OCI-M2 (cell line): Measurements from ENCODE around the gene FKBP15.

Experiments used
- DNase-seq: peaks from one replicate; lab custom pipeline; 2025; ENCODE audit not compliant: unreplicated experiment; lab: John Stamatoyannopoulos, UW

The FKBP15 gene

GRCh38 chr9:113185271-113185670 lies 35.8 kb downstream of the FKBP15 start:
- DNase-seq = no peak

- no peak for DNase-seq
Measured at GRCh38 chr9:113184539-113184938, 36.5 kb downstream of the FKBP15 start.

GRCh38 chr9:113183956-113184488 lies 37.1 kb downstream of the FKBP15 start:
- no peak for DNase-seq

GRCh38 chr9:113181165-113181564 lies 39.9 kb downstream of the FKBP15 start:
- DNase-seq = no peak

- DNase-seq = no peak
Measured at GRCh38 chr9:113179839-113180238, 41.2 kb downstream of the FKBP15 start.

GRCh38 chr9:113178087-113178486 lies 43.0 kb downstream of the FKBP15 start:
- no peak for DNase-seq

- no peak for DNase-seq
Measured at GRCh38 chr9:113177251-113177650, 43.8 kb downstream of the FKBP15 start.

DNA sequence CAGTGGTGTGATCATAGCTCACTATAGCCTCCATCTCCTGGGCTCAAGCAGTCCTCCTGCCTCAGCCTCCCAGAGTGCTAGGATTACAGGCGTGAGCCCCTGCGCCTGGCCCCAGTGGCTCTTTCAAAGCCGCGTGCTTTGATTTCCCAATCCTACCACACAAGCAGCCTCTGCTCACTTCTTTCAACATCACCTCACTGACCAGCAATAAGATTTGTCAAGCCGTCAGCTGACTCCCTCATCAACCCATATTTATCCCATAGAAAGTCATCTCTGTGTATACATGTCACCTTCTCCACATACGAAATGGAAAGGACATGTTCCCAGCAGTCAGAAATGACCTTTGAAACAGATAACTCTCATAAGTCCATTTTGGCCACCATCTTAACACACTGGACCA lies 44.3 kb downstream of the FKBP15 start:
- no peak for DNase-seq

DNA sequence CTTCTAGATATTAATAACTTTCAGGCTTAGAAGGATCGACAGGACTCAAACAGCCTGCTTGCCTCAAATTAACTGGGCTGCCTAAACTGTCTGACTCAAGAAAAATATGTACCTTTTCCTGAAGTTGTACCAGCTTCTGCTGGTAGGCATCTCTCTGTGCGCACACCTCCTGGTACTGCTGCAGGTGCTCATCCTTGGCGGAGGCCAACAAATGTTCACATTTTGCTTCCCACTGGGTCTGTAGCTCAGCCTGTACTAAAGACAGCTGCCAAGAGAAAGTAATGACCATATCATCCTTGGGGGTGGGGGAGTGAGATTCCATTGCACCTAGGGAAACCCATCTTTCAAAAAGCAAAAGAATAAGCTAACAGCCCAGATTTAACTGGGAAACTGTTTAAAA lies 47.7 kb downstream of the FKBP15 start:
- DNase-seq = no peak

DNA sequence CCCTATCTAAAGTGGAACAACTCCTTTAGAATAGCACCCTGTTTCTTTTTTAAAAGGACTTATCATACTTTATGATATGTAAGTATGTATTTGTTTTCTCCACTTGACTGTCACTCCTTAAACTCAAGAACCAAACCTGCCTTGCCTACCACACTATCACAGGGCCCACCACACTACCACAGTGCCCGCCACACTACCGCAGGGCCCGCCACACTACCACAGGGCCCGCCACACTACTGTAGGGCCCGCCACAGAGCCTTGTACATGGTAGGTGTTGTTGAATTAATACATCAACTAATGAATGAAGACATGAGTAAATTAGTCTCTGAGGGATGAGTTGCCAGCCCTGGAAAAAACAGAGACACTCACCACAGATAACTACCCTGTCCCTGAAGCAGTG lies 52.3 kb downstream of the FKBP15 start:
- no peak for DNase-seq

DNA sequence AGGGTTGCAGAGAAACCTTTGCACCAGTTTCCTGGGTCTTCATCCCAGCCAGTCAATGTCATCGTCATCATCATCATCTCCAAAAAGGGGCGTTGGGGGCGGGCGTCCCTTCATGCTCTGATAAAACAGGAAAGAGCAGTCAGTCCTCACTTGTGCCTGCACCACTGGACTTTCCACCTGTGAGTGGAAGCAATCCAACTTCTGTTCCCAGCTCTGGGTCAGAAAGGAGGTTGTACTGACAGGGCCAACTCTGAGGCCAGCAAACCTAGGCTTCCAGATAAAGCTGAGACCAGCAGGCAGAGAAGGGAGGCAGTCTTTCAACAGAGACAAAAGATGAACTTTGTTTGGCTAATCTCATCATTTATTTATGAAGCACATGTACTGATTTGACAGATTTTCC lies 55.0 kb downstream of the FKBP15 start:
- DNase-seq = no peak

DNA sequence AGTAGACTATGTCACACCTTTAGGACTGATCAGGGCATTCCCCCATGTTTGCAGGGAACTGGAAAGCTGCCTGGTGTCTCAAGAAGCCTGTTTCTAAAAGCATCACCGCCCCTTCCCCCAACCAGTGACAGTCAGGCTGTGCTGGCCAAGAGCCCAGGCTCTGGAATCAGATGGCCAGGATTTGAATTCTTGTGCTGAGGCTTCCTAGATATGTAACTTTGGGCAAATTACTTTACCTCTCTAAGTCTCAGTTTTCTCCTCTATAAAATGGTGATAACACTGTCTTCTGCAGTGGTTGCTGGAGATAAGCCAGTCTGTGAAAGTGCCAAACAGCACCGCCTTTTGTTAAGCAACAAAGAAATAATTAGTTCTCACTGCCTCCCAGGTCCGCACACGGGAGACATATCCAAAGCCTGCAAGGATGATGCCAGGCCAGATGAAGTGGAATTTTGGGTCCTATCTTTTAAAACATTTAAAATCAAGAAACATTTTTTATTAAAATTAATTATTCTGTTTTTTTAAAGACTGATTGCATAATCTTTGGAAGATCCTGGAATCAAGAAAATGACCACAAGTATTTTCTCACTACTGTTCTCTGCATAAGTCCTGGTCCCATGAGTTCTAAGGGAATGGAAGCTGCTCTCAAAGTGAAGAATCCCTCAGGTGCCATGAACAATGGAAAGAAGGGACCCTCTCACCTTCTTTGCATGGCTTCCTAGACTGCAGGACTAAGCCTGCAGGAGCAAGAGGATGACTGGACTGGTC lies 56.4 kb downstream of the FKBP15 start:
- no peak for DNase-seq

GRCh38 chr9:113163001-113163400 lies 58.1 kb downstream of the FKBP15 start:
- DNase-seq = no peak

DNA sequence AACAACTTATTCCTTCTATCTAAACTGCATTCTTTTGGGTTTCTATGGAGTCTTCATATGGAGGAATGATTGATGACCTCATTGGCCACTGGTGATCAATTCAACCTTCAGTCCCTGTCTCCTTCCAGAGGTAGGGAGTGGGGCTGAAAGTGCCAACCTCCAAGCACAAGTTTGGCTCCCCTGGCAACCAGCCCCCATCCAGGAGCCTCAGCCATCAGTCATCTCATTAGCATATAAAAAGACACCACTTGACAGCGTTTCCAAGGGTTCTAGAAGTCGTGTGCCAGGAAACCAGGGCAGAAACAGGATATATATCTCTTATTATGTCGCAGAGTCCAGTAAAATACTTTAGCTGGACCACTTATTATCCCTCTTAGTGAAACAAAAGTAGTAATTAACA lies 60.5 kb downstream of the FKBP15 start:
- no peak for DNase-seq

DNA sequence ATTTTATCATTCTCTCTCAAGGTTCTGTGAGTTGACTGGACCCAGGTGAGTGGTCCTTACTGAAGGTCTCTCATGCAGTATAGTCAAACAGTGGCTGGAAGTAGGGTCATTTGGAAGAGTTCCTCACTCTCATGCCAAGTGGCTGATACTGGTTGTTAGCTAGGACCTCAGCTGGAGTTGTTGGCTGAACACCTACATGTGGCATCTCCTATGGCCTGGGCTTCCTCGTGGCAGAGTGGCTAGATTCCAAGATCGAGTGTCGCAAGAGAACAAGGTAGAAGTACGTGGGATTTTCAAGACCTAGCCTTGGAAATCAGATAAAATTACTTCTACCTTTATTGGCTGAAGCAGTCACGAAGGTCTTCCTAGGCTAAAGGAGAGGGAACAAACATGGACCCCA lies 62.6 kb downstream of the FKBP15 start:
- DNase-seq = no peak

GRCh38 chr9:113156880-113157279 lies 64.2 kb downstream of the FKBP15 start:
- DNase-seq = no peak

GRCh38 chr9:113155911-113156588 lies 65.0 kb downstream of the FKBP15 start:
- no peak for DNase-seq

- DNase-seq = no peak
Measured at GRCh38 chr9:113154946-113155345, 66.1 kb downstream of the FKBP15 start.

GRCh38 chr9:113154471-113154870 lies 66.6 kb downstream of the FKBP15 start:
- no peak for DNase-seq

GRCh38 chr9:113153599-113153998 lies 67.5 kb downstream of the FKBP15 start:
- DNase-seq = no peak

- DNase-seq = no peak
Measured at GRCh38 chr9:113152699-113153098, 68.4 kb downstream of the FKBP15 start.
